CD4-positive, alpha-beta T cell treated with Interleukin-6 at 100 ng/mL for 8 hours (primary cell): ENCODE measurements around the gene FBXW5.

Experiments
- DNase-seq: peaks from one replicate; pipeline ENCODE4 v3.0.0-alpha.2; 2020; ENCODE audit warnings: mixed read lengths, low spot score

The FBXW5 gene, protein sequence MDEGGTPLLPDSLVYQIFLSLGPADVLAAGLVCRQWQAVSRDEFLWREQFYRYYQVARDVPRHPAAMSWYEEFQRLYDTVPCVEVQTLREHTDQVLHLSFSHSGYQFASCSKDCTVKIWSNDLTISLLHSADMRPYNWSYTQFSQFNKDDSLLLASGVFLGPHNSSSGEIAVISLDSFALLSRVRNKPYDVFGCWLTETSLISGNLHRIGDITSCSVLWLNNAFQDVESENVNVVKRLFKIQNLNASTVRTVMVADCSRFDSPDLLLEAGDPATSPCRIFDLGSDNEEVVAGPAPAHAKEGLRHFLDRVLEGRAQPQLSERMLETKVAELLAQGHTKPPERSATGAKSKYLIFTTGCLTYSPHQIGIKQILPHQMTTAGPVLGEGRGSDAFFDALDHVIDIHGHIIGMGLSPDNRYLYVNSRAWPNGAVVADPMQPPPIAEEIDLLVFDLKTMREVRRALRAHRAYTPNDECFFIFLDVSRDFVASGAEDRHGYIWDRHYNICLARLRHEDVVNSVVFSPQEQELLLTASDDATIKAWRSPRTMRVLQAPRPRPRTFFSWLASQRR

DNA sequence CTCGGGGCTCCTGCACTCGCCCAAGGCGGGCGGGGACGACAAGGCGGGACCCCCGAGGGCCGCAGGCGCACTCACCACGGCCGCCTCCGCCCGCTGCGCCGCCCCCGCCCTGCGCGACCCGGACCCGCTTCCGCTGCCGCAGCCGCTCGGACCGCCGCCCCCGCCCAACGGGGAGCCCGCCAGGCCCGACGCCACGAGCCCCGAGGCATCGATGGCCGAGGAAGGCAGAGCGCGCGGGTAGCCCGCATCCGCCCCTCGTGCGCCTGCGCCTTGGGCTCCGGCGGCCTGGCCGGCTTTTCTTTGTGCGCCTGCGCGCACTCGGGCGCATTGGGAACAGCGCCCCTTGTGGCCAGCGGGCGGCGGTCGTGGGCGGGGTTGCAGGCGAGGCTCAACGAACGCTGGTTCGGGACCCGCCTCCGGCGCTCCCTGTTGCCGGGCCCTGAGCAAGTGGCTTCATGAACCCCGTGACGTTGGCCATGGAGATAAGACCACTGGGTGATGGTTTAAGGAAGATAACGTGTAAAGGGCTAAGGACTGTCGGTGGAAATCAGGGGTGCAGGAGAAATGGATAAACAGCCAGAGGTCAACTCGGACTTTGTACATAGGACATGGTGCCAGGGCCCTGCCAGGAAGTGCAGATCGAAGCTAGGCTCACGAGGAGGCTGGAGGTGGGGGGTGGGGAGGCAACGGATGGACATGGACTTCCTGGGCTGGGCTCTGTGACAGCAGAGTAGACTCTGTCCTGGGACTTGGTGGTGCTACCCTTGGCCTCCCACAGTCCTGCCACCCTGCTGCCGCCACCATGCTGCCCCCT lies at the start of gene FBXW5, which contains the start of gene C8G:
Gene FBXW5 (minus strand): TSS at position 220 of the 814 bp plus-strand sequence. CDS start 655 bp downstream, outside the sequence.
Gene C8G (plus strand): TSS at position 725 of the 814 bp plus-strand sequence. CDS start 78 bp downstream, at position 803.
- peak; percentile 94 for DNase-seq

DNA sequence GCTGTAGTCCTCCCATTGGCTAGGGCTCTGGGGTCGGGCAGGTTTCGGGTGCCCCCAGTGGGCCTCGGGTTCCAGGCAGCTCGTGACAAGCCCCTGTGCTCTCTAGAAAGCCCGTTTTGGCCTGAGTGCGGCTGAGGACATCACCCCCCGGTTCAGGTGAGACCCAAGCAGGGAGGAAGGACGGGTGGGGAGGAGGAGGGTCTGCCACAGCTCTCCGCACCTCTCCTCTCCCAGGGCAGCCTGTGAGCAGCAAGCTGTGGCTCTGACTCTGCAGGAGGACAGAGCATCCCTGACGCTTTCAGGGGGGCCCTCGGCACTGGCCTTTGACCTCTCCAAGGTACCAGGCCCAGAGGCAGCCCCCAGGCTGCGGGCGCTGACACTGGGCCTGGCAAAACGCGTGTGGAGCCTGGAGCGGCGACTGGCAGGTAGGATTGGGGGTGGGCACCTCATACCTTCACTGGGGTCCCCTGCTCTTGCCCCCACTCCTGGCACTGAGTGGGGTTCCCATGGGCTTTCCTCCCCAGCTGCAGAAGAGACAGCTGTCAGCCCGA lies 48.4 kb upstream of the FBXW5 start:
- DNase-seq: no peak

DNA sequence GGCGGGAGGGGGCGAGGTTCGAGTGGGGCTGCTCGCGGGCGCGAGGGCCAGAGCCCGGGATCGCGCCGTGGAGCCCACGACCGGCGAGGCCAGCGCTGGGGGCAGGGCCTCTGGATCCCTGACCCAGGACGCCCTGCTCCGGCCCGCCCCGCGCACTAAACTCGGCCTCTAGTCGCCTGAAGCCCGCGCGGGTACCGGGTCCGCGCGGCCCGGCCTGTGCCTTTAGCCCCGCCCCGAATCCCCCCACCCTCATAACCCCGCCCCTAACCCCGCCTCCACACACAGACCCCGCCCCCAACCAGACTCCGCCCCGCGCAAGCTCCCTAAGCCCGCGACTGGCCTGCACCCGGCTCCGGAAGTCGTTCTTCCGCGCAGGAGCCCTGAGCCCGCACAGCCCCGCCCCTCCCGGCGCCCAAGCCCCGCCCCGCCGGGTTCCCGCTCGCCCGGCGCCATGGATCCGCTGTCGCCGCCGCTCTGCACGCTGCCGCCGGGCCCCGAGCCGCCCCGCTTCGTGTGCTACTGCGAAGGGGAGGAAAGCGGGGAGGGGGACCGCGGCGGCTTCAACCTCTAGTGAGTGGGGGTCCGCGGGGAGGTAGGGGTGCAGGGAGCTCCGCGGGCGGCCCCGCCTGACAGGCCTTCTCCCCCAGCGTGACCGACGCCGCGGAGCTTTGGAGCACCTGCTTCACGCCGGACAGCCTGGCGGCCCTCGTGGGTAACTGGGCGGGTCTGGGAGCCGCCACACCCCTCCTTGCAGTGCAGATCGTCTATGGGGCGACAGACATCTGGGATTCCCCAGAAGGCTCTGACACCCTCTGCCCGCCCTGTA lies 47.7 kb upstream of the FBXW5 start, which contains the start of gene PAXX:
Gene PAXX (plus strand): TSS at position 430 of the 826 bp plus-strand sequence. CDS start 22 bp downstream, at position 452.
- peak; percentile 93 for DNase-seq

DNA sequence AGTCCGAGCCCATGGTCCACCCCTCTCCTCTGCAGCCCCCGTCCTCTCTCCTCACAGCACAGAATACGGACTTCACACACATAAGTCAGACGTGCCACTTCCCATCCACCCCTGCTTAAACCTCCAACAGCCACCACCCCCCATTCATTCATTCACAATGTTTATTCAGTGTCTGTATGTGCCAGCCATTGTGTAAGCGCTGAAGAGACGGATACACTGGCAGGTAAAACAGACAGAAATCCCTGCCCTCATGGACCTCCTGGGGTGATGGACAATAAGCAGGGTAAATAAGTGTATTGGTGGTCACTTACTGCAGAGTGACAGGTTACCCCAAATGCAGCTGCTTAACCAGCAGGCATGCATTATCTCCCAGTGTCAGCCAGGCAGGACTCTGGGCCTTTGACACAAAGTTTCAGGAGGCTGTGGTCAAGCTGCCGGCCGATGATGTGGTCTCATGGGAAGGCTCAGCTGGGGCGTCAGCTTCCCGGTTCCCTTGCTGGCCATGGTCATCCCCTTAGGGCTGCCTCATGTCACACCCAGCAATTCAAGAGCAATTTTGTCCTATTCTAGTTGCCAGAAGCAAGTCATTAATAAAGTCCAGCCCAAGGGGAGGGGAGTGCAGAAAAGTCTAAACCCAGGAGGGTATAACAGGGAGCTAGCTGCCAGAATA lies 45.8 kb upstream of the FBXW5 start:
- no peak for DNase-seq

DNA sequence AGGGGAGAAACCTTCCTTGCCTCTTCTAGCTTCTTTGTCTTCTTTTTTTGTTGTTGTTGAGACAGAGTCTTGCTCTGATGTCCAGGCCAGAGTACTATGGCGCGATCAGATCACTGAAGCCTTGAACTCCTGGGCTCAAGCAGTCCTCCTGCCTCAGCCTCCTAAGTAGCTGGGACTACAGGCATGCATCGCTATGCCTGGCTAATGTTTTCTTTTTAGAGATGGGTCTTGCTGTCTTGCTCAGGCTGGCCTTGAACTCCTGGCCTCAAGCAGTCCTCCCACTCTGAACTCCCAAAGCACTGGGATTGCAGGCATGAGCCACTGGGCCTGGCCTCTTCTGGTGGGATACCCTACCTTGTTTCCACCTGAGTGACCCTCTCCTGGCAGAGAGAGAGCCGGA lies 44.3 kb upstream of the FBXW5 start:
- no peak for DNase-seq

DNA sequence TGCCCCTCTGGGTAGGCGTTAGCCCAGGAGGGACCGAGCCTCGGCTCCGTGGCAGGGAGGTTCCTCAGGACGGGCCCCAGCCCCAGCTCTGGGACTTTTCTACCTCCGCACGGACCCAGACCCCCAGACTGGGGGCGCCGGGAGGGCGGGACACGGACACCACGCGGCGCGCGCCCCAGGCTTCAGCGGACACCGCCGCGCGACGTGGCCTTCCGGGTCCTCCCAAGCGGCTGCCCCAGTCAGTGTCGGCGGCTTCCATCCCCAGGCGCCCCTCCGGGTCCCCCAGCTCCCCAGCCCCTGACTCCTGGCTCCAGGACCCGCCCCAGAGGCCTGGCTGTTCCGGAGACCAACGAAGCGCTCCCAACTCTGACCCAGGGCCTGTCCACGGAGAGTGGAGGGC lies 41.3 kb upstream of the FBXW5 start:
- DNase-seq: no peak

DNA sequence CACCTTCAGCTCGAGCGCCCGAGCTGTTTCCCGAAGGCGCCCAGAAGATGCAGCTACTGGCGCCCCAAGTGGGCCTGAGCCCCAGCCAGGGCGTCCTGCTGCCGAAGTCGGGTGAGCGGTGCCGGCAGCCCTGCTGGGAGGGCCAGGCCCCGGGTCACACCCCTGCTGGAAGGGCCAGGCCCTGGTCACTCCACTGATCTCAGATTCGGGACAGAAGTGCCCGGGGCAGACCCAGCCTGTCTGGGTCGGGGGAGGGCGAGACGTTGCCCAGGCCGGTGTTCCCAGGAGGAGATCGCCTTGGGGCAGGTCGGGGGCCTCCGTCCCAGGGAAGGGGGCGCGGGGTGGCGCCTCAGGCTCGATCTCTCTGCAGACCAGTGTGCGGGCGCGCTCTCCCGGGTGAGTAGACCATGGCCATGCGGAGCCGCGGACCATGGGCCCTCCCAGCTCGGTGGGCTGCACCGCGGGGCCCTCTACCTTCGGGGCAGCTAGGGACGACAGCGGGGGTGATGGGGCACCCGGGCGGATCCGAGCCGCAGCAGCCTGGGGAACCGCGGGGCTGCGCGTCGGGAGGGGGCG lies 40.6 kb upstream of the FBXW5 start:
- no peak for DNase-seq

DNA sequence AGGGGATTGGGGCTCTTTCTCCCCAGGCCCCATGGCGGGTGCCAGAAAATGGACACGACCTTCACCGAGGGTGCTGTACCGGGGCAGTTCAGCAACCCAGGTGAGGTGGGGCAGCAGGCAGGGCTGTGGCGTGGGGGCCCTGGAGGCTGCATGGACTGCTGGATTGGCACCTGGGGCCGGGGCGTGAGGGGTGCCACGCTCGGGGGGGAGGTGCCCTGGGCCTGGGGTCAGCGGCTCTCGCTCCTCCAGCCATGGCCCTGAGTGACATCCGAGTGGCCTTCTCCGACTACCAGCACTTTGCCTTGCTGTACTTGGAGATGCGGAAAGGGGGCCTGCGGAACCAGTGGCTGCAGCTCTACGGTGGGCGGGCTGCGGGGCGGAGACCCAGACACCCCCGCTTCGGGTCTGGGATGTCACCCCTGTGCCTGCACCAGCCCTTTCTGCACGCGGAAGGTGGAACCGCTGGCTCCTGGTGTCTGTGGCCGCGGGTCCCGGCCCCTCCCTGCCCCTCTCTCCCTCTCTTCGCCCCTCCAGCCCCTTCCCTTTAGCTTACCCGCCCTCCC lies 40.0 kb upstream of the FBXW5 start:
- no peak for DNase-seq

DNA sequence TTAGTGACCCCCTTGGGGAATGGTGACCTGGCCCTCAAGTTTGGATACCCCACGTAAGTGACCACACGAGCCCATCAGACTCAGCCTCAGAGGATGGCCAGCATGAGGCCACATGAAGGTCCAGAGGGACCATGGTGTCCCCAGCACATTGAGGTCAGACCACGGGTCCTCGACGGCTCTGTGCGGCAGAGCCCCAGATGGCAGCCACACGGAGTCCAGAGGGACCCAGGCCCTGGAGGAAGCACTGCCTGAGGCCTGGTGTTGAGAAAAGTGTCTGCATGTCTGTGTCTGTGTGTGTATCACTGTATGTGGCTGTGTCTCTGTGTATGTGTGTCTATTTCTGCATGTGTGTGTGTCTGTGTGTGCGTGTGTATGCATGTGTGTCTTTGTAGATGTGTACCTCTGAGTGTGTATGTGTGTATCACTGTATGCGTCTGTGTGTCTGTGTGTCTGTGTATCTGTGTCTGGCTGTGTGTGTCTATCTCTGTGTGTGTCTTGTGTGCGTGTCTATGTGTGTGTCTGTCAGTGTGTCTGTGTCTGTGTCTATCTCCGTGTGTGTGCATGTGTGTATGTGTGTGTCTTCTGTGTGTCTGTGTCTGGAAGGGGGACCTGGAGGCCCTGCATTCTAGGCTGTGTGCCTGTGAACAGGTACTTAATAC lies 39.2 kb upstream of the FBXW5 start:
- no peak for DNase-seq

DNA sequence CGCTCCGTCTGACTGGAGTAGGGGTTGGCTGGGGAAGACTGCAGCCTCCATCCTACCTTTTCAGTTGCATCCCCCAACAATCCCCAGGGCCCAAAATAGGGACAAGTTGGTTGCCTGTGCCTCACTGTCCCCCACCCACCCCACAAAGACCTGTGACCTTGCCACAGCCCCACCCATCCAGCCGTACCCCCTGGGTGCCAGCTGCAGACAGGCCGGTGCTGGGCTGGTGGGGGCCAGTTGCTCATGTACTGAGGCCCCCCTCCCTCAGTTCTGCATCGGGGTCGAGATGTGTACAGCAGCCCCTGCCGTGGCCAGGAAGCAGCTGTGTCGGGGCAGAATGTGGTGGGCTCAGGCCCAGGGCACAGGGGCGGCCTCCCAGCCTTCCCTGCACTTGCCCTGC lies 38.6 kb upstream of the FBXW5 start:
- no peak for DNase-seq

DNA sequence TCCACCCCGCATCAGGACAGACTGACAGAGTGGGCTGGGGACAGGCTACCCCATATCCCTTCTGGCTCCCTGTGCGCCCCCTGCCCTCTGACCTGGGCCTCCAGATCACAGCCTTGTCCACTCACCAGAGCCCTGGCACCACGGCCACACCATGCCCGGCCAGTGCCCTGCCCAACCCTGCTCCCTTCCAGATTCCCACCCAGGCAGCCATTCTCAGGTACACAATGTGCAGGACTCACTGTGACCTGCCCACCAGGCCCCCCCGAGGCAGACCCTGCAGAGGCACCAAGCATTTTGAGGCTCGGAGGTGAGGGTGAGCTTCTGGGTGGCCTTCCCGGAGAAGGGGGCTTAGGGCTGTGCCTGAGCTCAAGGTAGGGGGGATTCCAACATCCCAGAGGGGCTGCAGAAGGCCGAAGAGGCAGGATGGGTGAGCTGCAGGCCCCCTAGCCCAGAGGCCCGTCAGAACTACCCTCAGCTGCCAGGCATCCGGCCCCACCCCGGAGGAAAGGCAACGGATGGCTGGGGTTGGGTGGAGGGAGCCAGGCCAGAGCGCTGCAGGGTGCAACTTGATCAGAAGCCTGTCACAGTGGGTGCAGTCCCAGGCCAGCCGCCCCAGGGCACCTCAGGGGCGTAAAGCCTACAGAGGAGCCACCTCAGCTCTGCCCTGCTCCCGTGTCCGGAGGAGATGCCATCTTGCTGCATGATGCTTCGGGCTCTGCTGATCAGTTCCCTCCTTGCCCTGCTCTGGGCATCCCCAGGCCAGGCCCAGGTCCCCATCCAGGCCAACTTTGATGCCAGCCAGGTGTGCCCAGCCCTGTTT lies 37.9 kb upstream of the FBXW5 start, which contains the start of gene LCNL1:
Gene LCNL1 (plus strand): TSS at position 762 of the 820 bp plus-strand sequence. CDS start 594 bp downstream, outside the sequence.
- no peak for DNase-seq

DNA sequence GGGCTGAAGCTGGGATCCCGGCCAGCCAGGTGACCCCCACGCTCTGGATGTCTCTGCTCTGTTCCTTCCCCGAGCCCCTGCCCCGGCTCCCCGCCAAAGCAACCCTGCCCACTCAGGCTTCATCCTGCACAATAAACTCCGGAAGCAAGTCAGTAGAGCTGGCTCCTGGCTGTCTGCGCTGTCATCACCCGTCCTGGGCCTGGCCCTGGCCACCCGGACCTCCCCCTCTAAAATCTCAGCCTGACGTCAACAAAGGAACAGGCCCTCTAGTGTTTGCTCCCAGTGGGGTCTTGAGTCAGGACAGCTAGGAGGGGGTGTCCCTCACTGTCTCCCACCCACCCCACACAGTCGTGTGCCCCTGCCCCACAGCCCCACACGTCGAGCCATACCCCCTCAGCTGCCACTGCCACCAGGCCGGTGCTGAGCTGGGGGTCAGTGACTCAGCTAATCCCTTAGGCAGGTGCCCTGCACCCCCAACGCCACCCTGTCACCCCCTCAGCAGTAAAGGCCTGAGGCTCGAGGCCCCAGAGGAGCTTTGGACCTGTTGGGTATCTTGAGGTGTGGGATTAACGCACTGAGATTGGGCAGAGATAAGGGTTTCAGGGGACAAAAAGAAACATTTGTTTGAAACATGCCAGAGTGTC lies 37.2 kb upstream of the FBXW5 start:
- DNase-seq: no peak

DNA sequence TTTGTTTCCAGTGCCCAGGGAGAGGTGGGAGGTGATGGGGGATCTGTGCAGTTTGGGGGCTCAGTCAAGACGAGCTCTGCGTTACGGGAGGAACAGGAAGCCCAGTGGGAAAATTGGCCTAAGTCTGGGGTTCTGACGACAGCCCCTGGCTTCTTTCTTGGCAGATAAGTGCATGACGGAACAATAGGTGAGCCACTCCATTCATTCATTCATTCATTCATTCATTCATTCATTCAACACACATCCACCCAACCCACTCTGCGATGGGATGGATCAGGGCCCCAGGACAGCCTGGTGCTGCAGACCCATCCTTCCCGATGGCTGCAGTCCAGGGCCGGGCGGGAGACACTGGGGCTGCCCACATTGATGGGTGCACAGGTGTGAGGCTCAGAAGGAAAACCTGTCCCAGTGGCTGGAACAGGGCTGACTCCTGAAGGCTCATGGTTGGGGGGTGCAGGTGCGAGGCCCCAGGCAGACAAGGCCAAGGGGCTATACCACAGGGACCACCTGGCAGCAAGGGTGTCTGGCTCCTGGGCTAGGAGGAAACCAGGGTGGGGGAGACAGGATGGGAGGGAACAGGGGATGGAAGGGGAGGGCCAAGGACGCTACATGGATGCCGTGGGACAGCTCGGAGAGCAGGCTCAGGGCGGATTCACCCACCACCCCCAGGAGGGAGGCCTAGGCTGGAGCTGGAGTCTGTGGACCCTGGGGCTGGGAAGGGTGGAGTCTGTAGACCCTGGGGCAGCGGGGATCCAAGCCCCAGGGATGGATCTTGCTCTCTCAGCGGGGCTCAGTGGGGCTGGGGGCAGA lies 36.3 kb upstream of the FBXW5 start:
- no peak for DNase-seq

DNA sequence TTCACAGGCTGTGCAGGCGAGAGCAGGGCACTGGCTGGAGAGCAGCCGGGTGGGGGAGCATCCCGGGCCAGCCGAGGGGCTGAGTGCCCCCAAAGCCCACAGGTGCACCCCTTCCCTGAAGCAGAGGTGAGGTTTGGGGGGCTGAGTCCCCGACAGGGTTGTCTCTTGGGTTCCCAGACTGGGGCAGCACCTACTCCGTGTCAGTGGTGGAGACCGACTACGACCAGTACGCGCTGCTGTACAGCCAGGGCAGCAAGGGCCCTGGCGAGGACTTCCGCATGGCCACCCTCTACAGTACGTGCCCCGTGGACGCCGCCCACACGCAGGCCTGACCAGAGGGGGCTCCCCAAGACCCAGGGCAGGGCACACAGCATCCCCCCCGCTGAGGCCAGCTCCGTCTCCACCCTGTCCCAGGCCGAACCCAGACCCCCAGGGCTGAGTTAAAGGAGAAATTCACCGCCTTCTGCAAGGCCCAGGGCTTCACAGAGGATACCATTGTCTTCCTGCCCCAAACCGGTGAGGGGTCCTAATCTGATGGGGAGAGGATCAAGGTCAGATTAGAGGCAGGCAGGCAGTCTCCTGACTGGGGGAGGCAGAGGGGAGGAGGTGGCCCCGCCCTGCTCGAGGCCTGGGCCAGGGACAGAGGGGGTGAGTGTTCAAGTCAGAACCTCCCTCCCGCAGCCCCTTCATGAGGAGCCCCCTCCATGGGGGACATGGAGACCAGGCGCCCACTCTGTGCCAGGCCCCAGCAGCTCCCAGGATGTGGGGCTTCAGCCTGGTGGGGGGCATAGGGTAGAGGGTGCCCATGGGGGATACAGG lies 35.4 kb upstream of the FBXW5 start:
- DNase-seq: no peak

DNA sequence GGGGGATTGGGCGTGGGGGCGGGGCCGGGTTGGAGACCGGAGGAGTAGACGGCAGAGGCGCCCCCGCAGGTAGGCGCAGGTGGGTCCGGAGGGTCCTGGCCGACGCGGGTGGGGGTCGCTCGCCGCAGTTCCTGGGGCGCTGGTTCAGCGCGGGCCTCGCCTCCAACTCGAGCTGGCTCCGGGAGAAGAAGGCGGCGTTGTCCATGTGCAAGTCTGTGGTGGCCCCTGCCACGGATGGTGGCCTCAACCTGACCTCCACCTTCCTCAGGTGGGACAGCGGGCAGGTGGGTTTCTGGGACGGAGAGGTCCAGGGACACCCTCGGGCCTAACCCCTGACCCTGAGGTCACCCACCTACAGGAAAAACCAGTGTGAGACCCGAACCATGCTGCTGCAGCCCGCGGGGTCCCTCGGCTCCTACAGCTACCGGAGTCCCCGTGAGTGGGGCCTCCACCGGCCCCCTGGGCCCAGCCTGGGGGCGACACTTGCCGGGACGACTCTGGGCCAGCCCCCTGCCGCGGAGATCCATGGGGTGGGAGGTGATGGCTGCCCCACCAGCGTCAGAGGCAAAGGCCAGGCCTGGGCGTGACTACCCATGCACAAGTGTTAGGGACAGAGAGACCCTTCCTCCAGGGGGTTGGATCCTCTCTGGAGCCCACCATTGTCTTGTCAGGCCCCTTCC lies 34.5 kb upstream of the FBXW5 start:
- no peak for DNase-seq
